Right lobe of liver (tissue), 4 donors: ENCODE measurements around the gene F10.

Experiments used
- POLR2A ChIP-seq: fragments of 450-650 bp; IDR thresholded peaks from one replicate; pipeline ENCODE4 v1.6.1; 2017; ENCODE audit warnings: antibody characterized with exemption, mild to moderate bottlenecking
- TF ChIP-seq, protein P1 (sequence below), 4 donors: fragments of 200-600 bp in 3 of 4; fragments of 450-650 bp in 1 of 4; IDR thresholded peaks; one replicate each; pipeline versions ENCODE4 v1.5.1 to v1.8.0; 2016 to 2022; ENCODE audit warnings: antibody characterized with exemption in 4 of 4, mild to moderate bottlenecking in 2 of 4
- donor health status: DM: no; HTN: no; CAD: no.
- donor health status: DM: no; HTN: no; CAD: no.
- donor health status: DM: no; HTN: yes; CAD: no.

DNA sequence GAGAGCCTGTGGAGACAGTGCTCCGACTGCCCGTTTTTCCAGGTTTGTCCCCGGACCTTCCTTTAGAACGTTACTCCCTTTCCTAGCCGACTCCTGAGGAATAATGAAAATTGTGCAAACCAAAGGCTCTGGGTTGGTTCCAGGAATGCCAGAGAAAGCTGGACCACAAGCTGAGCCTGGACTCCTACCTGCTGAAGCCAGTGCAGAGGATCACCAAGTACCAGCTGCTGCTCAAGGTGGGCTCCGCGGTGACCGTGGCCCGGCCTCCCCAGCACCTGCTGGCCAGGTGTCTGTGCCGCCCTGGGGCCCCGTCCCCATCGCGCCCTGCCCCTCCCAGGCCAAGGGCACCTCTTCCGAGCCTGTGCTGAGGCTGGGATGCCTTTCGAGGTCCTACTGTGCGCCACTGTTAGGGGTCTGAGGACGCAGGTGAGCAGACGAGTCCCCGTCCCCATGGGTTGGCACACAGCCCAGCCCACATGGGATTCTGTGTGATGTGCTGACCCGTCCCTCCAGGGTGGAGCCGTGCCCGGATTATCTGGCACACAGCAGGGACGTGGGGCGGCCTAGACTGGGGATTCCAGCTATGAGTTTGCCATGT, 37.6 kb upstream of the F10 start:
- TF ChIP-seq, protein P1, sequence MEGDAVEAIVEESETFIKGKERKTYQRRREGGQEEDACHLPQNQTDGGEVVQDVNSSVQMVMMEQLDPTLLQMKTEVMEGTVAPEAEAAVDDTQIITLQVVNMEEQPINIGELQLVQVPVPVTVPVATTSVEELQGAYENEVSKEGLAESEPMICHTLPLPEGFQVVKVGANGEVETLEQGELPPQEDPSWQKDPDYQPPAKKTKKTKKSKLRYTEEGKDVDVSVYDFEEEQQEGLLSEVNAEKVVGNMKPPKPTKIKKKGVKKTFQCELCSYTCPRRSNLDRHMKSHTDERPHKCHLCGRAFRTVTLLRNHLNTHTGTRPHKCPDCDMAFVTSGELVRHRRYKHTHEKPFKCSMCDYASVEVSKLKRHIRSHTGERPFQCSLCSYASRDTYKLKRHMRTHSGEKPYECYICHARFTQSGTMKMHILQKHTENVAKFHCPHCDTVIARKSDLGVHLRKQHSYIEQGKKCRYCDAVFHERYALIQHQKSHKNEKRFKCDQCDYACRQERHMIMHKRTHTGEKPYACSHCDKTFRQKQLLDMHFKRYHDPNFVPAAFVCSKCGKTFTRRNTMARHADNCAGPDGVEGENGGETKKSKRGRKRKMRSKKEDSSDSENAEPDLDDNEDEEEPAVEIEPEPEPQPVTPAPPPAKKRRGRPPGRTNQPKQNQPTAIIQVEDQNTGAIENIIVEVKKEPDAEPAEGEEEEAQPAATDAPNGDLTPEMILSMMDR (IDR thresholded peaks at IDR 0.05), result no peak
- TF ChIP-seq POLR2A, result no peak
